HG03045 (cell line): ENCODE data around the gene MED31.
"Not testable (repeated sequence)": the region's sequence is repeated elsewhere in the genome, so short reads cannot be mapped to it uniquely, and the experiment has no call there.

Experiments
- ATAC-seq: cut with Tn5 transposase; IDR thresholded peaks from one replicate; pipeline ENCODE4 v1.9.1; 2021; ENCODE audit warnings: mild to moderate bottlenecking, moderate library complexity; ENCODE audit not compliant: unreplicated experiment

MED31 gene

GRCh38 chr17:6677158-6677831 is 25.9 kb upstream of the MED31 start:
- ATAC-seq, result no peak

- ATAC-seq, result no peak
Measured at GRCh38 chr17:6676802-6677157, 25.4 kb upstream of the MED31 start.

GRCh38 chr17:6675201-6675825 is 23.9 kb upstream of the MED31 start:
- ATAC-seq, result no peak

- no peak for ATAC-seq
Measured at GRCh38 chr17:6674586-6674985, 23.2 kb upstream of the MED31 start.

GRCh38 chr17:6671431-6671830 is 20.0 kb upstream of the MED31 start:
- no peak for ATAC-seq

- no peak for ATAC-seq
Measured at GRCh38 chr17:6670999-6671398, 19.6 kb upstream of the MED31 start.

GRCh38 chr17:6670571-6670970 is 19.2 kb upstream of the MED31 start:
- ATAC-seq, result no peak

GRCh38 chr17:6669479-6670212 is 18.2 kb upstream of the MED31 start:
- no peak for ATAC-seq

GRCh38 chr17:6668727-6669425 is 17.5 kb upstream of the MED31 start:
- ATAC-seq, result no peak

- no peak for ATAC-seq
Measured at GRCh38 chr17:6668219-6668618, 16.8 kb upstream of the MED31 start.

- ATAC-seq, result no peak
Measured at GRCh38 chr17:6667516-6667915, 16.1 kb upstream of the MED31 start.

GRCh38 chr17:6666557-6666956 is 15.2 kb upstream of the MED31 start:
- no peak for ATAC-seq

GRCh38 chr17:6666077-6666521 is 14.7 kb upstream of the MED31 start:
- no peak for ATAC-seq

GRCh38 chr17:6663200-6663599 is 11.8 kb upstream of the MED31 start:
- not testable (repeated sequence) for ATAC-seq

- ATAC-seq, result no peak
Measured at GRCh38 chr17:6661464-6661848, 10.1 kb upstream of the MED31 start.

- ATAC-seq, result no peak
Measured at GRCh38 chr17:6660805-6661463, 9.5 kb upstream of the MED31 start.

GRCh38 chr17:6660101-6660500 is 8.7 kb upstream of the MED31 start:
- no peak for ATAC-seq

- not testable (repeated sequence) for ATAC-seq
Measured at GRCh38 chr17:6658411-6658810, 7.0 kb upstream of the MED31 start.

GRCh38 chr17:6657633-6658287 is 6.4 kb upstream of the MED31 start:
- ATAC-seq, result no peak

GRCh38 chr17:6656797-6657632 is 5.6 kb upstream of the MED31 start:
- not testable (repeated sequence) for ATAC-seq
